H1 (cell line): ENCODE measurements around the gene MAML1.

Source experiments
- CTCF ChIP-seq, 3 experiments: IDR thresholded peaks; 1 replicate in 2 of 3; 2 replicates in 1 of 3; pipeline versions ENCODE4 v1.5.1 to v1.6.1; 2011; ENCODE audit warnings: low read length in 3 of 3, mild to moderate bottlenecking in 3 of 3, inconsistent platforms in 2 of 3, low read depth in 1 of 3, moderate library complexity in 1 of 3; ENCODE audit not compliant: insufficient read depth in 1 of 3; ENCODE audit errors: control extremely low read depth in 1 of 3
- HDAC2 ChIP-seq, 2 experiments: fragments of 300-600 bp in 1 of 2; sonication (generic) in 1 of 2; IDR thresholded peaks; 2 replicates each; pipeline ENCODE4 v1.6.1; 2011 to 2012; ENCODE audit warnings: low read depth in 2 of 2, low read length in 2 of 2, mild to moderate bottlenecking in 2 of 2, moderate library complexity in 2 of 2, borderline replicate concordance in 1 of 2, inconsistent platforms in 1 of 2
- POLR2A ChIP-seq, 2 experiments: IDR thresholded peaks; 1 replicate in 1 of 2; 2 replicates in 1 of 2; pipeline ENCODE4 v1.6.1; 2011; ENCODE audit warnings: low read depth in 2 of 2, low read length in 2 of 2, mild to moderate bottlenecking in 2 of 2; ENCODE audit errors: control extremely low read depth in 1 of 2

GRCh38 chr5:179768326-179769085 is 35.9 kb downstream of the MAML1 start:
- TF ChIP-seq CTCF (IDR thresholded peaks at IDR 0.05; ENCODE audit: control extremely low read depth in 1 of 3, insufficient read depth in 1 of 3, low read depth in 1 of 3, low read length in 3 of 3) = peak; percentile 55 to 67 (median 57)
- TF ChIP-seq HDAC2 (IDR thresholded peaks at IDR 0.05; ENCODE audit: borderline replicate concordance in 1 of 2, low read depth in 2 of 2, low read length in 2 of 2) = no peak
- no peak for TF ChIP-seq POLR2A (IDR thresholded peaks at IDR 0.05; ENCODE audit: control extremely low read depth in 1 of 2, low read depth in 2 of 2, low read length in 2 of 2)
